GM19328 (cell line): ENCODE data around the gene CSTA.

ENCODE experiments used
- ATAC-seq: cut with Tn5 transposase; IDR thresholded peaks from one replicate; pipeline ENCODE4 v1.9.1; 2021; ENCODE audit warnings: mild to moderate bottlenecking, moderate library complexity; ENCODE audit not compliant: unreplicated experiment

CSTA gene

GRCh38 chr3:122324871-122325323, at the start of gene CSTA:
CSTA (plus strand) TSS chr3:122325248; CDS start chr3:122325293, 45 bp downstream.
- ATAC-seq: no peak

DNA sequence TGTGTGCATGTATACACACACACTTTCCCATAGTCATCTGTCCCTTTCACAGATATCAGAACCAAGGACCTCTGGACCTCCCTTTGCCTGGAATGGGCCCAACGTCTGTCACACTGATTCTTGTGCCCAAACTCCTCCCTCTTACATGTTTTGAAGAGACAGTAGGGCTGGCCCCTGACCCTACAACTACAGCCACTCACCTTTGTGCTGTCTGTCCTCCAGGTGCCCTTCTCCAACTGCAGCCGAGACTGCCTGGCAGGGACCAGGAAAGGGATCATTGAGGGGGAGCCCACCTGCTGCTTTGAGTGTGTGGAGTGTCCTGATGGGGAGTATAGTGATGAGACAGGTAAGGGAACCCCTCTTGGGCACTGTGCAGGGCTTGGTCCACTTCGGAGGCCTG, 43.2 kb upstream of the CSTA start:
- no peak for ATAC-seq

- ATAC-seq: no peak
These were observed 41.1 kb upstream of the CSTA start for GRCh38 chr3:122283796-122284445.

DNA sequence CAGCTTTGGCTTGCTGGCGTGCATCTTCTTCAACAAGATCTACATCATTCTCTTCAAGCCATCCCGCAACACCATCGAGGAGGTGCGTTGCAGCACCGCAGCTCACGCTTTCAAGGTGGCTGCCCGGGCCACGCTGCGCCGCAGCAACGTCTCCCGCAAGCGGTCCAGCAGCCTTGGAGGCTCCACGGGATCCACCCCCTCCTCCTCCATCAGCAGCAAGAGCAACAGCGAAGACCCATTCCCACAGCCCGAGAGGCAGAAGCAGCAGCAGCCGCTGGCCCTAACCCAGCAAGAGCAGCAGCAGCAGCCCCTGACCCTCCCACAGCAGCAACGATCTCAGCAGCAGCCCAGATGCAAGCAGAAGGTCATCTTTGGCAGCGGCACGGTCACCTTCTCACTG, 40.6 kb upstream of the CSTA start:
- ATAC-seq: no peak

DNA sequence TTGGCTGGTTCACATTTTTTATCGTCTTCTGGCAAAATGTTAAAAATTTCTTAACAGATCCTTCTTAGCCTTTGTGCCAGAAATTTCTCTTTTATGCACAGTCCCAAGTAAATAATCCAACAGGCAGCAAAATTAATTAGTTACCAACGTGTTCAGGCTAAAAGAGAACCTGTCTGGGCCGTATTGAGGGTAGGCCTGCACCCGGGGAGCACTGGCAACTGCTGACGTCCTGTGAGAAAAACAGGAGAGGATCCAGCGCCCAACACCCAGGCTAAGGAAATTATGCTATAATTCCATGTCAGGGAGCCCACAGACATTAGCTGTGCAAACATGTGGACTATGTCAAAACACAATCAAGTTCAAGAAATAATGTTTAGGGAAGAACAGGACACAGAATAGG, 30.7 kb upstream of the CSTA start:
- no peak for ATAC-seq

GRCh38 chr3:122295266-122296062, 29.6 kb upstream of the CSTA start:
- no peak for ATAC-seq

- ATAC-seq: peak; percentile 72
These were observed 26.8 kb upstream of the CSTA start for GRCh38 chr3:122298239-122298638.

DNA sequence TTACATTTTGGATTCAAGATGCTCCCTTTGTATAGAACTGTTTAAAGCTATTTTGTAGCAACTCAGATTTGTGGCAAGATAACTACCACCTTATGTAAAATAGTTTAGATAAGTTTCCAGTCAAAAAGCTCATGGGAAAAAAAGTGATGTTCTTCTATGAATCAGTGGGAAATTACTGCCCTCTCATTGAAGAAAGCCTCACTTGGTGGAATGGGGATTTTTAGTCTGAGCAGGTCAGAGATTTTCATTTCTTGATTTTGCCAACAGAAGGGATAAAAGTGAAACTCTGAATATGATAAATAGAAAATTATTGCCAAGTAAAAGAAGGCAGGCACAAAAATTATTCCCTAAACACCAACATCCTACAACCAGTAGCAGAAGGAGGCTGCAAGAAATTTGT, 25.8 kb upstream of the CSTA start:
- ATAC-seq: no peak

DNA sequence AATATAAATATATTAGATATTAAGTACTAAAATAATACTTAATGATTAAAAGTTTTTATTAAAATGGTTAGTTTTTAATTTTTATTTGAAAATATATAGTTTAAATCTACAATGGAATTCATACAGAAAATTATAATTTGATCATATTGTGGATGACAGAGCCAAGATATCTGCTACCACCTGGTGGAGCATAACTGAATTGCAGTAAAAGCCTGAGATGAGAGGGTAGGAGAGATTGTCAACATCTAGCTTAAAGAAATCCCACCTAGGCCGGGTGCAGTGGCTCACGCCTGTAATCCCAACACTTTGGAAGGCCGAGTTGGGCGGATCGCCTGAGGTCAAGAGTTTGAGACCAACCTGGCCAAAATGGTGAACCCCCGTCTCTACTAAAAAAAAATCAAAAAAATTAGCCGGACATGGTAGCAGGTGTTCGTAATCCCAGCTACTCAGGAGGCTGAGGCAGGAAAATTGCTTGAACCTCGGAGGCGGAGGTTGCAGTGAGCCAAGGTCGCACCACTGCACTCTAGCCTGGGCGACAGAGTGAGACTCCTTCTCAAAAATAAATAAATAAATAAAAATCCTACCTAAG, 25.1 kb upstream of the CSTA start:
- ATAC-seq: no peak

GRCh38 chr3:122301063-122301462, 24.0 kb upstream of the CSTA start:
- ATAC-seq: no peak

DNA sequence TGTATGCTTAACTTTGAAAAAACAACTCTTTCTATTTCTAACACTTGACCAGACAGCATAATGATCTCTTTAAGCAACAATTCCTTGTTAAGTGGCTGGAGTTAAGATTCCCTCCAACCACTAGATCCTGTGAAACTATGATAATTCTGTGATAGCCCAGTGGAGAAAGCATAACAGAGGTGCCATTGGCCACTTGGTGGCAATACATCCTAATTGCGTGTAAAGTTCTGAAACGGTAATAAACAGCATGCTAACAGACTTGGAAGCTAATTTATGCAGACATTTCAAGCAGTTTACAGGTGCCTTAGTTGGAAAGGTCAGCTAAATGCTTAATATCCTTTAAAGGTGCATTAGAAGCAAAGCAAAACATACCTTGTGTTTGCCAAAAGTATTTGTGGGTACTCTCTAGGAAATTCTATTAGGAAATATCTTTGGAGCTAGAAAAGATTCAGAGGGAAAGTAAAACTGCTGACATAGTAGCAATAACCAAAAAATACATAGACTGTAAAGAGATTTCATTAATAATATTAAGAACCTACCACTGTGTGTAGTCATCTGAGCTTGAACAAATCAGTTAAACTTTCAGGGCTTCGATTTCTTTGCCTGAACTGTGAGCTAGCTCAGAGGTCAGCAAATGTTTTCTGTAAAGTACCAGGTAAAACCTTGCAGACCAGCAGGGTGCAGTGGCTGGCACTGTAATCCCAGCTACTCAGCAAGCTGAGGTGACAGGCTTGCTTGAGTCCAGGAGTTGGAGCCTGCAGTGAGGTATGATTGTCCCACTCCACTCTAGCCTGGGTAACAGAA, 19.0 kb upstream of the CSTA start:
- ATAC-seq: no peak

DNA sequence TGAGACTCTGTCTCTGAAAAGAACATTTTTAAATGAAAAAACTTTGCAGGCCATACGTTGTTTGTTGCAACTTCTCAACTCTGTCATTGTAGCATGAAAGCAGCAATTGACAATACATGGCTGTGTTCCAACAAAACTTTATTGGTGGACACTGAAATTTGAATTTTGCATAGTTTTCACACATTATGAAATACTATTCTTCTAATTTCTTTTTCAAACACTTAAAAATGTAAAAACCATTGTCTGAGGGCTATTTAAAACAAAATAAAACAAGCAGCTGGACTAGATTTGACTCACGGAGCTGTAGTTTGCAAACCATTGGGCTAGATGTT, 18.5 kb upstream of the CSTA start:
- ATAC-seq: no peak

DNA sequence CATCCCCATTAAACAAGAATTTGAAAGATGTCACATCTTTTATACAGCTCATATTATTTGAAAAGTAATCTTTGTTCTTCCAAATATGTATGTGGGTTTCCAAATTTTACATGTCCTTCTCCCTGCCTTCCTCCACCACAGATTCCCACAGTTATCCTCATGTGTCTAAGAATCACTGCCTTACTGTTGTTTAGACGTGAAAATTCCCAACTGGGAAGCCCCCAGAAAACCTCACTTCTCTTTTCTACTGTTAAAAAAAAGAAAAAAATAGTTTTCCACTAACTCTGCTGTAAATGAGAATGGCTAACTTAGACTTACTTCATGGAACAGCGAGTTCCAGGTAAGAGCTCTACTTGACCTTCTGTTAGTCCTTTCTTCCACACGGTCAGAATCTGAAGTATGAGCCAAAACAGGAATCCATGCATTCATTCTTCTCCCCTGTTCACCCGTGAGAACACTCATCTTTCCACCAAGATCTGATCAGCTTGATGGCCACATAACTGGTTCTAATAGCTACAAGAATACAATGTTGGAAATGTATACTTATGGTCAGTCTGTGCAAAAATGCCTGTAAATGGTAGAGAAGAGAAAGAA, 17.9 kb upstream of the CSTA start:
- no peak for ATAC-seq

GRCh38 chr3:122307976-122308375, 17.1 kb upstream of the CSTA start:
- ATAC-seq: no peak

DNA sequence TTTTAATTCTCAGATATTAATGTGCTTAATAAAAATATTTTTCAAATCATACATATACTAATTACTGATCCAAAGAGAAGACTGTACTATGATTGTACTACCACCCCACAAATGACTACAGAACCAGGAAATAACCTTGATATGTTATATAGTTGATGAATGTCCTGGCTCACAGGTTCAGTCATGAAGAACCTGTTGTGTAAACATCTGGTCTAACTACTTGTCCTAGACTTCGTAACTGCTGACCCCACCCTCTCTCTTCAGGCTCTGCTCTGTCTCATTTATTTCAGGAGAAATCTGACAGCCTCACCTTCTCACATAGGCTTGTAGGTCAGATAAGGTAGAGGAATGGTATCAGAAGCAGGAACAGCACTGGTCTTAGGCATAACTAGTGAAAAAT, 14.7 kb upstream of the CSTA start:
- no peak for ATAC-seq

DNA sequence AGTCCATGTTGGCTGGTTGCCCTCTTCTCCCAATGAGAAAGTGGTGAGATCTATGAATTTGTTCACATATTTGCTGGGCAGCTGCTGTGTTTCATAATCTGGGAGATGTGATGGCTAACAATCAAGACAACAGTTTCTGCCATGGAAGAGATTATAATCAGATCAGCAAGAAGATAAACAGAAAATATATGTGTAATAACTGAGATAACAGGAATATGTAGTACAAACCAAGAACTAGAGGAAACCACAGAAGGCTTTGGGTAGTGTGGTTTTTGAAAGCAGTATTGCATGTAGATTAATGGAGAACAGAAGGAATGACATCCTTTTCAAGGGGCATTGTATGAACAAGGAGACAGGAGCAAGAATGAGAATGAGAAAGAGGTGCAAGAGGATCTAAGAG, 12.2 kb upstream of the CSTA start:
- no peak for ATAC-seq

DNA sequence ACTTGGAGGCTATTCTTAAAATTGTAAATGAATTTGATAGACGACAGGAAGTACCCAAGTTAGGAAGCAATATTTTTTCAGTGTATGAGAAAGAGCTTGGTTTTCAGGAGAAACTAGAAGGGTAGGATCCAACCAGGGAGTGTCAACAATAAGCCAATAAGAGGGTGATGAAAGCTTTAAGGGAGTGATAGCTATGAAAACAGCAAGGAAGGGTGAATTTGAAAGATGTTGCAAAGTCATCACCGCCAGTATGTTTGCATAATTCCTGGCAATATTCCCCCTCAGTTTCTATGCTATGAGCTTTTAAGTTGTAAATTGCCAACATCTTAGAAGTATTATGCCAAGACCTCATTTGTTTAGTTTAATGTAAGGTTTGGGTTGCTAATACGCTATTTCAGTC, 11.8 kb upstream of the CSTA start:
- no peak for ATAC-seq

DNA sequence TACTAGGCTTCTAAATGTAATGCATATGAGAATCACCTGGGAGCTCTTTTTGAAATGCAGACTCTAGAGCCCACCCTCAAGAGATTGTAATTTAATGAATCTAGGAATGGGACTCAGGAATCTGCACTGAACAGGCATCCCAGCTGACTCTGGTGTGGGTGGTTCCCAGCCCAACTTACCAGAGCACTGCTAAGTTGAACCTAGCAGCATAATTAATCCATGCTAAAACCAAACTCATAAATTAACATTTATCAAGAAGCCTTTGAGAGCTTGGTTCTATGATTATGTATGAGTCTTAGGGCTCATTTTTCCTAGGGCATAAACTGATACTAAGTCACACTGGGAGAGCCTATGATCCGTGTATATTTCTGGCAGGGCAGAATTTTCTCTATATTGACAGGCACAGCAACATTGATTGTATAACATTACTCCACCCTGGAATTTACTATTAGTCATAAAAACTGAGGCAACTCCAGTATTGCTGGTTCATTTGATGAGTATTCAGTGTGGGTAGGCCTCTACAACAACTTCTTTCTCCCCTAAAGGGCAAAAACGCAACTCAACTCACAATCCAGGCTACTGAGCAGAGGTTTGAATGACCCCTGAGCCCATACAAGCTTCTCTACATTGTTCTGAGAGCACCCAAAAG, 10.7 kb upstream of the CSTA start:
- ATAC-seq: no peak

GRCh38 chr3:122315619-122316018, 9.4 kb upstream of the CSTA start:
- no peak for ATAC-seq

- no peak for ATAC-seq
These were observed 8.7 kb upstream of the CSTA start for GRCh38 chr3:122316368-122316767.

- no peak for ATAC-seq
These were observed 6.4 kb upstream of the CSTA start for GRCh38 chr3:122318620-122319019.
